H1 (cell line): ENCODE data around the gene TEX14. TPM values are rescaled to one million over a fixed set of nuclear protein-coding genes. Genes with fewer than 3 reads are reported as not detected.

ENCODE experiments used
- CTCF ChIA-PET: fragments of 300-600 bp; sonication (Branson Sonifier 250); formaldehyde crosslinking; loops from one replicate; lab custom pipeline; 2021; ENCODE audit not compliant: partially characterized antibody; lab: Charles Lee
- POLR2A ChIA-PET: fragments of 300-600 bp; sonication (Branson Sonifier 250); formaldehyde crosslinking; loops from one replicate; lab custom pipeline; 2021; ENCODE audit warnings: inconsistent platforms; ENCODE audit not compliant: partially characterized antibody; lab: Charles Lee
- DNase-seq, 2 experiments: peaks; one replicate each; pipeline versions ENCODE4 v3.0.0 to v3.0.0-alpha.2; 2010 to 2022; ENCODE audit warnings: low spot score in 2 of 2, low read depth in 1 of 2, mixed read lengths in 1 of 2
- FAIRE-seq: peaks from 2 replicates; lab custom pipeline; 2011; peaks lifted over from hg19 to GRCh38; lab: Jason Lieb, UNC
- H2AFZ ChIP-seq: 2 replicates; pipeline ENCODE4 v1.8.1; 2012; ENCODE audit warnings: low read length, inconsistent platforms
- H2AK5ac ChIP-seq: 2 replicates; pipeline ENCODE4 v1.6.1; 2013; ENCODE audit warnings: low read depth, low read length
- H2BK120ac ChIP-seq: replicated peaks from 2 replicates; pipeline ENCODE3; 2013; ENCODE audit warnings: low read depth, low read length, inconsistent platforms
- H2BK12ac ChIP-seq: 2 replicates; pipeline ENCODE4 v1.6.1; 2013; ENCODE audit warnings: low read depth, low read length
- H2BK15ac ChIP-seq: 2 replicates; pipeline ENCODE4 v1.6.1; 2013; ENCODE audit warnings: low read length
- H2BK20ac ChIP-seq: 2 replicates; pipeline ENCODE4 v1.6.1; 2013; ENCODE audit warnings: low read length
- H2BK5ac ChIP-seq: 2 replicates; pipeline ENCODE4 v1.6.1; 2013; ENCODE audit warnings: low read depth, low read length
- H3K14ac ChIP-seq: 2 replicates; pipeline ENCODE4 v1.6.1; 2013; ENCODE audit warnings: inconsistent platforms; ENCODE audit not compliant: insufficient read length
- H3K18ac ChIP-seq: 2 replicates; pipeline ENCODE4 v1.6.1; 2013; ENCODE audit warnings: low read length; ENCODE audit errors: extremely low read depth
- H3K23ac ChIP-seq: 2 replicates; pipeline ENCODE4 v1.6.1; 2013; ENCODE audit warnings: inconsistent platforms; ENCODE audit not compliant: insufficient read length
- H3K23me2 ChIP-seq: 2 replicates; pipeline ENCODE4 v1.6.1; 2013; ENCODE audit warnings: low read depth, low read length
- H3K27ac ChIP-seq: 2 replicates; pipeline ENCODE4 v1.6.1; 2011; ENCODE audit warnings: low read depth, low read length, inconsistent platforms
- H3K27me3 ChIP-seq, 4 experiments: replicated peaks in 1 of 4; 1 replicate in 1 of 4; 2 replicates in 3 of 4; pipeline versions ENCODE4 v1.6.1 to v1.8.1; 2011 to 2013; ENCODE audit warnings: low read length in 3 of 4, mild to moderate bottlenecking in 3 of 4, inconsistent platforms in 2 of 4, mixed read lengths in 2 of 4, moderate library complexity in 1 of 4; ENCODE audit not compliant: control insufficient read depth in 3 of 4, insufficient read depth in 3 of 4; ENCODE audit errors: extremely low read depth in 1 of 4
- H3K36me3 ChIP-seq, 4 experiments: 2 replicates each; pipeline versions ENCODE4 v1.6.1 to v1.8.1; 2011 to 2013; ENCODE audit warnings: mild to moderate bottlenecking in 4 of 4, low read length in 3 of 4, moderate library complexity in 2 of 4, control low read depth in 1 of 4, inconsistent platforms in 1 of 4; ENCODE audit not compliant: insufficient read depth in 4 of 4, control insufficient read depth in 2 of 4
- H3K4ac ChIP-seq: replicated peaks from 2 replicates; pipeline ENCODE3; 2013; ENCODE audit warnings: low read length, low read depth, mixed read lengths, inconsistent platforms; ENCODE audit not compliant: insufficient read length
- H3K4me1 ChIP-seq, 4 experiments: replicated peaks in 1 of 4; 1 replicate in 1 of 4; 2 replicates in 3 of 4; pipeline versions ENCODE4 v1.6.1 to v1.8.1; 2011 to 2013; ENCODE audit warnings: low read length in 3 of 4, inconsistent platforms in 2 of 4, mixed read lengths in 1 of 4; ENCODE audit not compliant: insufficient read depth in 4 of 4, control insufficient read depth in 3 of 4
- H3K4me2 ChIP-seq, 2 experiments: 2 replicates each; pipeline versions ENCODE4 v1.6.1 to v1.8.1; 2011 to 2013; ENCODE audit warnings: low read depth in 2 of 2, low read length in 2 of 2, control low read depth in 1 of 2, inconsistent platforms in 1 of 2, mild to moderate bottlenecking in 1 of 2; ENCODE audit not compliant: insufficient read depth in 1 of 2
- H3K4me3 ChIP-seq, 4 experiments: fragments of 200-600, 300-600 bp in 1 of 4; sonication (generic), shearing (Covaris generic), sonication (Bioruptor Twin) in 1 of 4; 2 replicates each; pipeline versions ENCODE4 v1.5.1 to v1.8.1; 2011 to 2016; ENCODE audit warnings: low read length in 4 of 4, low read depth in 3 of 4, control low read depth in 2 of 4, inconsistent platforms in 2 of 4, mild to moderate bottlenecking in 2 of 4, mixed read lengths in 1 of 4, moderate library complexity in 1 of 4; ENCODE audit not compliant: insufficient read depth in 2 of 4; ENCODE audit errors: extremely low read depth in 1 of 4
- H3K56ac ChIP-seq: replicated peaks from 2 replicates; pipeline ENCODE3; 2013; ENCODE audit warnings: low read depth, mild to moderate bottlenecking, mixed read lengths, low read length, inconsistent platforms; ENCODE audit not compliant: insufficient read length
- H3K79me1 ChIP-seq: 2 replicates; pipeline ENCODE4 v1.6.1; 2013; ENCODE audit warnings: low read depth, low read length, control low read depth
- H3K79me2 ChIP-seq, 2 experiments: 2 replicates each; pipeline versions ENCODE4 v1.6.1 to v1.8.1; 2012 to 2013; ENCODE audit warnings: low read length in 2 of 2, mild to moderate bottlenecking in 2 of 2, inconsistent platforms in 1 of 2; ENCODE audit not compliant: insufficient read depth in 2 of 2, control insufficient read depth in 1 of 2
- H3K9ac ChIP-seq, 4 experiments: replicated peaks in 1 of 4; 1 replicate in 1 of 4; 2 replicates in 3 of 4; pipeline versions ENCODE4 v1.6.1 to v1.8.1; 2011 to 2013; ENCODE audit warnings: low read depth in 3 of 4, low read length in 3 of 4, control low read depth in 2 of 4, mild to moderate bottlenecking in 2 of 4, moderate library complexity in 2 of 4, inconsistent platforms in 1 of 4; ENCODE audit errors: extremely low read depth in 1 of 4
- H3K9me3 ChIP-seq, 2 experiments: 2 replicates each; pipeline versions ENCODE4 v1.6.1 to v1.8.1; 2012 to 2013; ENCODE audit warnings: mild to moderate bottlenecking in 2 of 2, moderate library complexity in 2 of 2, control low read depth in 1 of 2, inconsistent platforms in 1 of 2, low read depth in 1 of 2, low read length in 1 of 2, mixed read lengths in 1 of 2; ENCODE audit not compliant: insufficient read depth in 2 of 2
- H4K20me1 ChIP-seq, 2 experiments: replicated peaks in 1 of 2; 2 replicates each; pipeline versions ENCODE3 to v1.8.1; 2011 to 2013; ENCODE audit warnings: inconsistent platforms in 2 of 2, low read length in 2 of 2, mild to moderate bottlenecking in 1 of 2; ENCODE audit not compliant: insufficient read depth in 2 of 2, control insufficient read depth in 1 of 2
- H4K5ac ChIP-seq: 2 replicates; pipeline ENCODE4 v1.6.1; 2013; ENCODE audit warnings: low read length, low read depth, mixed read lengths, inconsistent platforms; ENCODE audit not compliant: insufficient read length
- H4K8ac ChIP-seq: 2 replicates; pipeline ENCODE4 v1.8.0; 2013; ENCODE audit warnings: mild to moderate bottlenecking, moderate library complexity, low read length, inconsistent platforms; ENCODE audit not compliant: insufficient read depth; ENCODE audit errors: extremely low read depth
- H4K91ac ChIP-seq: replicated peaks from 2 replicates; pipeline ENCODE3; 2013; ENCODE audit warnings: low read length, mixed read lengths, inconsistent platforms; ENCODE audit not compliant: insufficient read length
- BCL11A ChIP-seq, 2 experiments: IDR thresholded peaks; one replicate each; pipeline ENCODE4 v1.6.1; 2011; ENCODE audit warnings: low read depth in 2 of 2, low read length in 2 of 2, mild to moderate bottlenecking in 2 of 2
- EZH2 ChIP-seq: fragments of 200-600 bp; sonication (generic); IDR thresholded peaks from 2 replicates; pipeline ENCODE4 v1.7.1; 2012; ENCODE audit warnings: low read depth, mild to moderate bottlenecking, moderate library complexity, low read length, inconsistent platforms; ENCODE audit not compliant: severe bottlenecking
- KDM1A ChIP-seq: fragments of 200-600, 300-600 bp; sonication (generic); IDR thresholded peaks from 2 replicates; pipeline ENCODE4 v1.7.1; 2016; ENCODE audit warnings: mild to moderate bottlenecking, low read length, borderline replicate concordance
- KDM5A ChIP-seq: fragments of 200-600 bp; IDR thresholded peaks from 2 replicates; pipeline ENCODE4 v1.7.1; 2012; ENCODE audit warnings: mild to moderate bottlenecking, low read length, inconsistent platforms, mixed read lengths
- MAFK ChIP-seq: IDR thresholded peaks from 2 replicates; pipeline ENCODE4 v1.6.1; 2012; ENCODE audit warnings: low read depth, mild to moderate bottlenecking, improper control_type of control experiment, low read length
- POLR2A ChIP-seq, 2 experiments: IDR thresholded peaks; 1 replicate in 1 of 2; 2 replicates in 1 of 2; pipeline ENCODE4 v1.6.1; 2011; ENCODE audit warnings: low read depth in 2 of 2, low read length in 2 of 2, mild to moderate bottlenecking in 2 of 2; ENCODE audit errors: control extremely low read depth in 1 of 2
- RNF2 ChIP-seq: fragments of 200-900, 300-1000 bp; sonication (generic); IDR thresholded peaks from 2 replicates; pipeline ENCODE4 v1.7.1; 2016; ENCODE audit warnings: borderline replicate concordance, low read depth, mild to moderate bottlenecking, antibody characterized with exemption, low read length; ENCODE audit not compliant: poor library complexity, severe bottlenecking; ENCODE audit errors: missing control alignments
- SAP30 ChIP-seq: fragments of 300-600 bp; sonication (generic); IDR thresholded peaks from 2 replicates; pipeline ENCODE4 v1.7.1; 2012; ENCODE audit warnings: low read length, moderate library complexity, mild to moderate bottlenecking, inconsistent platforms; ENCODE audit not compliant: insufficient read depth, insufficient replicate concordance
- SRF ChIP-seq: IDR thresholded peaks from 2 replicates; pipeline ENCODE4 v1.6.1; 2011; ENCODE audit warnings: mild to moderate bottlenecking, low read depth, low read length, moderate library complexity
- TAF1 ChIP-seq: IDR thresholded peaks from 2 replicates; pipeline ENCODE4 v1.6.1; 2011; ENCODE audit warnings: mild to moderate bottlenecking, low read depth, low read length
- TEAD4 ChIP-seq: IDR thresholded peaks from 2 replicates; pipeline ENCODE4 v1.6.1; 2012; ENCODE audit warnings: low read depth, low read length, inconsistent platforms, mixed read lengths
- WGBS, 2 experiments: shearing (Covaris generic) in 1 of 2; methylation state at CpG; one replicate each; pipeline versions ENCODE4 v1.1.6 to v1.1.7; 2013 to 2015; ENCODE audit warnings: low lambda C conversion rate in 2 of 2, mixed read lengths in 2 of 2, inconsistent platforms in 1 of 2, low coverage in 1 of 2, missing lambda C conversion rate in 1 of 2; ENCODE audit not compliant: insufficient replicate concordance in 2 of 2, insufficient coverage in 1 of 2, insufficient read length in 1 of 2; ENCODE audit errors: extremely low coverage in 1 of 2, missing lambda C conversion rate in 1 of 2; 5-methylcytosine and 5-hydroxymethylcytosine counted together
- polyA plus RNA-seq, 7 experiments: library from polyadenylated mRNA; depleted of rRNA in 3 of 7; stranded (reverse) in 5 of 7; unstranded in 2 of 7; fragments of >200 nt in 5 of 7; fragments of 200-250 nt in 2 of 7; gene quantifications; 1 replicate in 5 of 7; 2 replicates in 1 of 7; 4 replicates in 1 of 7; pipeline versions ENCODE4 v1.2.1 to v1.2.3, GENCODE V29; 2011 to 2013; ENCODE audit warnings: missing spikeins in 2 of 7, mixed read lengths in 2 of 7
- total RNA-seq: library from RNA; stranded (reverse); fragmentation: NEBNext Ultra II Directional; extraction: Animal tissue kit (Norgen Biotek cat#: 25700); gene quantifications from 2 replicates; pipeline ENCODE4 v1.2.1, GENCODE V29; 2021
- TF ChIP-seq, protein P1 (sequence below): IDR thresholded peaks from 2 replicates; pipeline ENCODE4 v1.6.1; 2012; ENCODE audit warnings: inconsistent platforms

The TEX14 gene
- total and polyA plus RNA-seq, 2 of the 8 experiments (the other 6 are each of a cell fraction or from before 2014, with no cell fraction given): 0.83 to 2.5 TPM

DNA sequence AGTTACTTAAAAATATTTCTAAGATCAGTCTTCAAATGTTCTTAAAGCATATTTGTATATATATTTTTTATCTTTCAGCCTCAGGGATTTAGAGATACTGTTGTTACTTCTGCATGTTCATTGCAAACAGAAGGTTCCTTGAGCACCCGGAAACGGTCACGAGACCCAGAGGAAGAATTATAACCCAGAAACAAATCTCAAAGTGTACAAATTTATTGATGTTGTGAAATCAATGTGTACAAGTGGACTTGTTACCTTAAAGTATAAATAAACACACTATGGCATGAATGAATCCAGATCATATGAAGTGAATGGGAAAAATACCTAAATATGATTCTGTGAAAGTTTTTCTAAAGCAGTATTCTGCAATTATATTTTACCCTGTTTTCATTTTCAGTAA lies 42.2 kb upstream of the TEX14 start:
- DNase-seq (no peak), FAIRE-seq (no peak)
- no peak overlapping the region for H3K56ac ChIP-seq
- no peak overlapping the region for H3K4me2 ChIP-seq
- no peak overlapping the region for H3K27ac ChIP-seq
- ChIA-PET CTCF (interaction anchor here (1.2 kb wide), 1 partner anchor 146 kb away, joined by 5 read pairs; no protein-coding TSS in a partner anchor), POLR2A (no interaction called here)
- TF ChIP-seq RNF2 (no peak), BCL11A (IDR thresholded peaks at IDR 0.05; ENCODE audit: low read depth in 2 of 2, low read length in 2 of 2) (no peak), MAFK (no peak), EZH2 (no peak), POLR2A (IDR thresholded peaks at IDR 0.05; ENCODE audit: control extremely low read depth in 1 of 2, low read depth in 2 of 2, low read length in 2 of 2) (no peak), KDM5A (no peak), SAP30 (no peak), TEAD4 (no peak), SRF (no peak), TAF1 (no peak), KDM1A (no peak)
- TF ChIP-seq, protein P1, sequence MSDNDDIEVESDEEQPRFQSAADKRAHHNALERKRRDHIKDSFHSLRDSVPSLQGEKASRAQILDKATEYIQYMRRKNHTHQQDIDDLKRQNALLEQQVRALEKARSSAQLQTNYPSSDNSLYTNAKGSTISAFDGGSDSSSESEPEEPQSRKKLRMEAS: no peak
- H3K27me3 ChIP-seq: no peaks in the 10 kb centered on the region
- H3K4me1 ChIP-seq: no peaks in the 10 kb centered on the region
- no peak overlapping the region for H3K4me3 ChIP-seq
- H3K9me3 ChIP-seq: no peaks in the 10 kb centered on the region
- no peak overlapping the region for H2BK120ac ChIP-seq
- no peak overlapping the region for H4K5ac ChIP-seq
- H2BK20ac ChIP-seq: no peak overlapping the region
- no peaks in the 10 kb centered on the region for H4K20me1 ChIP-seq
- no peak overlapping the region for H2AK5ac ChIP-seq
- no peaks in the 10 kb centered on the region for H3K79me1 ChIP-seq
- H2BK15ac ChIP-seq: no peak overlapping the region
- H2AFZ ChIP-seq: no peak overlapping the region
- 97% methylated on average over 3 of the region's 3 CpGs; no CpG with 5 or more reads in 1 of the 2 experiments for WGBS, 2 experiments
- no peak overlapping the region for H3K23ac ChIP-seq
- no peak overlapping the region for H3K14ac ChIP-seq
- H2BK12ac ChIP-seq: no peak overlapping the region
- no peak overlapping the region for H4K8ac ChIP-seq
- H3K4ac ChIP-seq: no peak overlapping the region
- H3K18ac ChIP-seq: no peak overlapping the region
- no peaks in the 10 kb centered on the region for H3K79me2 ChIP-seq
- H3K9ac ChIP-seq: no peak overlapping the region
- no peak overlapping the region for H4K91ac ChIP-seq
- no peak overlapping the region for H2BK5ac ChIP-seq
- H3K36me3 ChIP-seq: no peaks in the 10 kb centered on the region
- no peaks in the 10 kb centered on the region for H3K23me2 ChIP-seq
